Right lobe of liver (tissue), 4 donors: ENCODE data around the gene GRAMD4.

ENCODE experiments used
- POLR2A ChIP-seq: fragments of 450-650 bp; IDR thresholded peaks from one replicate; pipeline ENCODE4 v1.6.1; 2017; ENCODE audit warnings: antibody characterized with exemption, mild to moderate bottlenecking
- TF ChIP-seq, protein P1 (sequence below), 4 donors: fragments of 200-600 bp in 3 of 4; fragments of 450-650 bp in 1 of 4; IDR thresholded peaks; one replicate each; pipeline versions ENCODE4 v1.5.1 to v1.8.0; 2016 to 2022; ENCODE audit warnings: antibody characterized with exemption in 4 of 4, mild to moderate bottlenecking in 2 of 4
- donor health status: DM: no; HTN: no; CAD: no.
- donor health status: DM: no; HTN: no; CAD: no.
- donor health status: DM: no; HTN: yes; CAD: no.

- TF ChIP-seq, protein P1, sequence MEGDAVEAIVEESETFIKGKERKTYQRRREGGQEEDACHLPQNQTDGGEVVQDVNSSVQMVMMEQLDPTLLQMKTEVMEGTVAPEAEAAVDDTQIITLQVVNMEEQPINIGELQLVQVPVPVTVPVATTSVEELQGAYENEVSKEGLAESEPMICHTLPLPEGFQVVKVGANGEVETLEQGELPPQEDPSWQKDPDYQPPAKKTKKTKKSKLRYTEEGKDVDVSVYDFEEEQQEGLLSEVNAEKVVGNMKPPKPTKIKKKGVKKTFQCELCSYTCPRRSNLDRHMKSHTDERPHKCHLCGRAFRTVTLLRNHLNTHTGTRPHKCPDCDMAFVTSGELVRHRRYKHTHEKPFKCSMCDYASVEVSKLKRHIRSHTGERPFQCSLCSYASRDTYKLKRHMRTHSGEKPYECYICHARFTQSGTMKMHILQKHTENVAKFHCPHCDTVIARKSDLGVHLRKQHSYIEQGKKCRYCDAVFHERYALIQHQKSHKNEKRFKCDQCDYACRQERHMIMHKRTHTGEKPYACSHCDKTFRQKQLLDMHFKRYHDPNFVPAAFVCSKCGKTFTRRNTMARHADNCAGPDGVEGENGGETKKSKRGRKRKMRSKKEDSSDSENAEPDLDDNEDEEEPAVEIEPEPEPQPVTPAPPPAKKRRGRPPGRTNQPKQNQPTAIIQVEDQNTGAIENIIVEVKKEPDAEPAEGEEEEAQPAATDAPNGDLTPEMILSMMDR (IDR thresholded peaks at IDR 0.05) = no peak
- no peak for TF ChIP-seq POLR2A
Measured at GRCh38 chr22:46593996-46594946, 25.9 kb upstream of the GRAMD4 start.
